ENCODE results near the gene FAR2.
"Not testable (repeated sequence)": the region's sequence is repeated elsewhere in the genome, so short reads cannot be mapped to it uniquely, and the experiment has no call there.

Gene FAR2

GRCh38 chr12:29281371-29282005 lies 132.4 kb downstream of the FAR2 start:
- DNase-seq (ENCODE audit: low spot score) = no peak

GRCh38 chr12:29282031-29282816 lies 133.1 kb downstream of the FAR2 start:
- DNase-seq (ENCODE audit: low spot score) = no peak

DNA sequence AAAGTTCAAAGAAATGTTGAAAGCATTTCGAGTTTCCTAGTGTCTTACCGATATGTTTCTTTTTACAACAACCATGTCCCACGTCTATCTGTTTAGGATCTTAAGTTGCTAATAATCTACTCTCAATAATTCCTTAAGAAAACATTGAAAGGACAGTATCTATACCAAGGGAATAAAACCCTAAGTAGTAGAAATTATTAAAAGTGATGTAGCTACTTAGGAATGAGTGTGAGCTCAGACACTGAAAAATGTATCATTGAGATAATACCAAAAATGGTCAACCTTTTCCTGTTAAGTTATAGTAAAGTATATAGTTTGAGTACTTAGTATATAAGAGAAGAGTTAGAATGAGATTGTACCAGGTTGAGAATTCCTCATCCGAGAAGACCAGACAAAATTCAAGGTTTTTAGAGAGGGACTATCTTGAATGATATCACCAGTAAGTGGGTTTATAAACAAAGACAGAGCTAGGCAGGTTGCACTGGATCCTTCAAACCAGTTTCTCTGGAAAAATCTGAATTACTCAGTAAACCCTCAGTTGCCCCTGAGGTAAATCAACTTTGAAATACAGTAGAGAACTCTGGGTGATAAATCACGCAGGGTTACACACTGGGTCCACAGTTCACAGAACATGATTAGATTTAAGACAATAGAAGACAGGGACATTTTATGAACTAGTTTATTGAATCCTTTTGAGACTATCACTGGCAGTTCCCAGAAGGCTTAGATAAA lies 135.1 kb downstream of the FAR2 start:
- no peak for DNase-seq (ENCODE audit: low spot score)

GRCh38 chr12:29286081-29286790 lies 137.2 kb downstream of the FAR2 start:
- DNase-seq (ENCODE audit: low spot score) = peak; percentile 13

DNA sequence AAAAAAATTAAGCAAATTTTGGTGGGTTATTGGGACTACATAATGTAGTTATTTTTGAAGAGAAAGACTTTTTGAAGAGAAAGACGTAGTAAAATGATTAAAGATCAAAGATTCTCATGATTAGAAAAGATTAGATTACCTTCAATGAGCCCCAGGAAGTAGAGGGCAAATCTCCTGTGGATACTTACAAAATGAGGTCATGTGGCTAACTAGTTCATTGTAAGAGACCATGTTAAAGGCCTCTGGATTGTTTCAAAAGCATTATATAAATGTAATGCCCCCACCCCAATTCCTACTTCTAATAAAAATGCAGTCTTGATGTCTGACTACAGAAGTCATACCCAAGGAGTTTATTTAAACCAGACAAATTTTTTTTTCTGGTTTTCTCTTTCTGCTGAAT lies 138.5 kb downstream of the FAR2 start:
- no peak for DNase-seq (ENCODE audit: low spot score)

DNA sequence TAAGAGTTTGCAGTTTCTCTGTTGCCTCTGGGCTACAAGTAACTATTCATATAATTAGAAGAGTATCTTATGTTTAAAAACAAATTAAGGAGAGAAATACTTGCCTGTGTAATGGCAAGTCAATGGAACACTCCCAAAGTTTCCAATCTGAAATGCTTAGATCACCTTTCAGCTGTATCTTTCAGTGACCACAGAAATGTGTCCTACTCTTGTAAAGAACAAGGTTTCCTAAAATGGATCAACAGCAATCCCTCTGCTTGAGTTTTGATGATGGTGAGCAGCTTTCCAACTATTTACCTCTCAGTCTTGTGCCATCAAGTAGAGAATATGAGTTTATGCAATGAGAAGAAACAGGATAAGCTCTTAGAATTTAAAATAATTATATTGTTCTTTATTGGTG lies 139.0 kb downstream of the FAR2 start:
- no peak for DNase-seq (ENCODE audit: low spot score)

- DNase-seq (ENCODE audit: low spot score) = not testable (repeated sequence)
Observed at GRCh38 chr12:29290475-29290874, 141.4 kb downstream of the FAR2 start.

DNA sequence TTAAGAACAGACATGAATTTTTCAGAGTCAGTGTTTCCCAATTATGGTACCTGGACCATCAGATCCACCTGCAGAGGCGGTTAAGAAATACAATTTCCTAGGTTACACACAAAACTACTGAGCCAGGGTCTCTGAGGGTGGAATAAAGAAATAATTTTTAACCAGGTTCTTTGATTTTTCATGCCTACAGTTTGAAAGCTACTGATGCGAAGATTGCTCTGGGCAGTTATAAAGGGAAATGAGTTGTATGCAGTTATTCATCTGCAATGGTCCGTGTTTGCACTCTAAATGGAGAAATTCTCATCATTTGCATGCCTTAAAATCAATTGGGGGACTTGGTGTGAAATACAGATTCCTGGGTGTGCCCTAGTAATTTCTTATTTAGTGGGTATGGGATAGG lies 142.1 kb downstream of the FAR2 start:
- DNase-seq (ENCODE audit: low spot score) = no peak

- DNase-seq (ENCODE audit: low spot score) = no peak
Observed at GRCh38 chr12:29299633-29300032, 150.6 kb downstream of the FAR2 start.

- DNase-seq (ENCODE audit: low spot score) = no peak
Observed at GRCh38 chr12:29301114-29301513, 152.0 kb downstream of the FAR2 start.

DNA sequence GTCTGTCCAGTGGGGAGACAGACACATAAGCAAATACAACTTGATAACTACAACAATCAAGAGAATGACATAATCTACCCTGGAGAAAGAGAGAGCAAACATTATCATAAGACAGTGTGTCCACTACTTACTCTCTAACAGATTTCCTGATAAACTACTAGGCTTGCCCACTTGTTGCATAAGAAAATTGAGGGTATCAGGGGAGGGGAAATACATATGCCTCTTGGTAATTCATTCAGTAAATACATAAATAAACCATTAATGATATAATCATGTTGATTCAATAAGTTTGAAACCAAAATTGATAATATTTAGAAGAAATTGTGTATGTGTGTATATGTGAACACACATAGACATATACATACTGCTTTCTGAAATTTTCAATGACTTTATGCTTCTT lies 155.3 kb downstream of the FAR2 start:
- DNase-seq (ENCODE audit: low spot score) = no peak

- no peak for DNase-seq (ENCODE audit: low spot score)
Observed at GRCh38 chr12:29306266-29306665, 157.2 kb downstream of the FAR2 start.

DNA sequence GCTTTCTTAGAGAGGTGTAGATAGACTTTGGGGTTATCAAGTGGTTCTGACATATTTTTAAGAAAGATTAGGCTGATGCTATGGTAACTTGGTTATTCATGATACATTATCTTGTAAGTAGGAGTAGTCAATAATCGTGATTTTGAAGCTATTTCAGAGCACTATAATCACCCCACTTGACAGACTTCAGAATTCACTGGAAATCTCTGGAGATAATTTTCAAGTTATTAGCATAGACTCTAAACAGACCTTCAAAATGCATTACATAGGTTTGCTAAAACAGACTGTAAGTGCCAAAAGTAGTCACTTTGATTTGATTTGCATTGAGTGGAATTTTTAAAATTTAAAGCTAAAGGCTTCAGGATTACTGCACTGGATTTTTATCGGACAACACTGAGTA lies 157.6 kb downstream of the FAR2 start:
- DNase-seq (ENCODE audit: low spot score) = no peak

DNA sequence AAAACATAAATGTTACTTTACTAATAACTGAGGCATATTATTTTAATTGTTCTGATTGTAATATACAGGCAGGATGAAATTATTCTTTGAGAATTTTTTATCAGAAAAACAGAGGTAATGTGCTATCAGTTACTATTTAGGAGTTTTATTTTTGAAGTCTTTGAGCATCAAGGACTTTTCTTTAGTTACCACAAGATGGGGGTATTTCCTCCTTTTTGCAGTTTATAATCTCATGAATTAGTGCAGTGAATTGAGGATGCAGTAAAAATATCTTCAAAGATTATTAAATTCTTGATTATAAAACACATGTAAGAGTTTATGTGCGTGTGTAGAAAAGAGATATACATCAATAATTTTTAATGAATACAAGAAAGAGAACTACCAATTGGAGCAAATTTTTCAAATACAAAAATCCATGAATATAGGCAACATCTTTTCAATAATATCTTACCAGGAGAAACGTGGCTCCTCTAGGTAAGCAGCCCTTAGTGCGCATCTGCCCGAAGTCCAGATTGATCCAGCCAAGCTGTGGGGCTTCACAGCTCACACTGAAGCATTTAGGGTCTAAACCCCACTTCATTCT lies 160.3 kb downstream of the FAR2 start:
- peak; percentile 14 for DNase-seq (ENCODE audit: low spot score)

DNA sequence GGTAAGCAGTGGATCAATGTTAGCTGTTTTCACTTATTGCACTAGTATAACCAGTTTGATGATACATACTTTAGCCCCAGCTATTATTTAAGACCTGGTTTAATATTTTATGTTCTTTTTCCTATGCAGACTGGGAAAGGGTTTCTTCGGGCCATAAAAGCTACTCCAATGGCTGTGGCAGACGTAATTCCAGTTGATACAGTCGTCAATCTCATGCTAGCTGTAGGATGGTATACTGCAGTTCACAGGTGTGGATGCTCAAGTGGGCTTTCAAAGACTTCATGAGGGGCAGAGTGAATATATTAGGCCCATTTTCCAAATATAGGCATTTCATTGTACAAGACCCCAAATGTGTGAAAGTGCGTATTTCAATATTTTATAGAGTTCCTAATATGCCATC lies 161.8 kb downstream of the FAR2 start:
- no peak for DNase-seq (ENCODE audit: low spot score)

DNA sequence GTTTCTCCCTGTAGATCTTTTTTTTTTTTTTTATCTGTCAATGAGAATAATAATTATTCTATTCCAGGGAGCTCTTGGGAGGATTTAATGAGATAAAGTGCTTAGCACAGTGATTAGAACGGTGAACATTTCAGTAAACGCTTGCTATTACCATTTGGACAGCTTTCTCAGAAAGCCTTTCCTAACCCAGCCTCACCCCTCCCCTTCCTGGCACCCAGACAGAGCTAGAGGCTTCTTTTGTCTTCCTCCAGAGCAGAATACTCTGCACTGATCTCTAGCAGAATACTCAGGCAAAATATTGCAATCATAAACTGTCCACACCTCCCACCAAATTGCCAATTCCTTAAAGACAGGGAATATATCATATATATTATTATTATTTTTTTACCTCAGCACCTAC lies 165.3 kb downstream of the FAR2 start:
- DNase-seq (ENCODE audit: low spot score) = no peak

GRCh38 chr12:29316752-29317151 lies 167.7 kb downstream of the FAR2 start:
- DNase-seq (ENCODE audit: low spot score) = peak; percentile 25

DNA sequence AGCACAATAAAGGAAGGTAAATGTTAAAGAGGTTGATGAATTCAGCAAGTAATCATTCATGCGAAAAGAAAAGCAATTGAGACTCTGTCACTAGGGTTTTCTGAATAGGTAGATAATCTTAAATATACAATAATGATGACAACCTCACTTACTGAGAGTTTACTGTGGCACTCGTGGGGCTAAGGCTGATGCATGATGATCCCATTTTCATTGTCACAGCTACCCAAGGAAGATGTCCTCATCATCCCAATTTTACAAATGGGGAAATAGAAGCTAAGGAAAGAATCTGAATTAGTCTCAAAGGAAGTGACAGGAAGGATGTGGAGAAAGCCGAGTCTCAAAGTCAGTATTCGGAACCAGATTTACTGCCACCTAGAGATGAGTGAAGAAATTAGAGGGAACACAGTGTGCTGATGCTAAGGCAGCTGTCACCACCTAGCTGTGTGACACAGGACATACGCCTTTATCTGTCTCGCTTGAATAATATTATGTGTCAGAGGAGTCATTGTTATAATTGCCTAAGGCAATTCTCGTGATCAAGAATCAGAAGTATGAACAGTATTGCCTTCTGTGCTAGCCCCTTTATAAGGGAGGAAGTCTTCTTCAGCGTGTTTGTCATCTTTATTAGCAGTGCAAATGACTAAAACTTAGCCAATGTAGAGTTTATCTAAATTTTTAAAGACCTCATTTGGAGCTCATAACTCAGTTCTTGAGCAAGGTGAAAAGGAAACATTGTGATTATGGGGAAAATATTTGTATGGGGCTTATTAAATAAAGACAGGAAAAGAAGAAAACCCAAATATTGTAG lies 168.7 kb downstream of the FAR2 start:
- peak; percentile 48 for DNase-seq (ENCODE audit: low spot score)

DNA sequence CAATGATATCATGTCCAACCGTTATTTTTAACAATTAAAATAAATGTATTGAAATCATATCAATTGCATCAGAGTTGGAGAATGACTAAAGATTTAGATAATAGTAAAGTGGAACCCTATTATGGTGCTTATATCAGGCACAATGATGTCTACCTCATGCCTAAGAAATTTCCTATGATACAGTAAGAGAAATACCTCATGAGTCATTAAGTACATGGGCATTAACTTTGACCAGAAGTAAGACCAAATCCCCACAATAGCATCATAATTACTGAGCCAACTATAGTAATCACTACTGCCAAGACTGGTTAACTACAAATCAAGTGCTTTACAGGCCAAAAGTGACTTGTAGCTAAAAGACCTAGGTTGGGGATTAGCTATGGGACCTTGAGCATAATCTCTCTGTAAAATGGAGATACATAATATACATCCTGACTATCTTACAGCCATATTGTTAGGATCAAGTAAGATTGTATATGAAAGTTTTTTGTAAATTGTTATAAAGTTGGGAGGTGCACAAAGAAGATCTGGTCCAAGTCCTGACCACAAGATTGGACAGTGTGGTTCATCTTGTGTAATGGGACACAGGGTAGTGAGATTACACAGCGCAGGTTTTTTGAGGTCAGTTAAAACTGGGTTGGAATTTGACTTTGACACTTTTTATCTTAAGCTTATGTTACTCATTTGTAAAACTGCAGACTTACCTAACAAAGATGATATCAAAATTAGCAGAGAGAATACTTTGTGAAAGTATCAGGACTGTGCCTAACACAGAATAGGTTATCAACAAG lies 171.4 kb downstream of the FAR2 start:
- DNase-seq (ENCODE audit: low spot score) = peak; percentile 52

DNA sequence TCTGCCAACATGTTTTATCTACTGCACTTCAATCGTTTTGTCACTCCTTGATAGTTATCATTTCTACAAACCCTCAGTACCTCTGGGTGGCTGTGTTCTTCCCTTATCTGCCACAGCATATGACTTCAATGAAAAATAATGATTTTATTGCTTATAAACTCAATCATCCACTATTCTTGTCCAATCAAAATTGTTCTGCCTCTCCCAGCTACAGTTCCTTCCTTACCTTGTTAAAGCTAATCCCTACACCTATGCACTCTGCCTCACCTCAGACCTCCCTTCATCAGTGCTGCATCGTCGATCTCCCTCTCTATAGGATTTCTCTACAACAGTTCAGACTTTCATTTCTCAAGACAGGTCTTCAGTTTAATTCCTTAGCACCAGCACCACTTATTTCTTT lies 173.1 kb downstream of the FAR2 start:
- no peak for DNase-seq (ENCODE audit: low spot score)
